Colonic mucosa (tissue), 4 donors: ENCODE data around the gene OSBPL6. TPM values are rescaled to one million over a fixed set of nuclear protein-coding genes. Genes with fewer than 3 reads are reported as not detected.

Experiments
- DNase-seq: peaks from one replicate; pipeline ENCODE4 v3.0.0-alpha.2; 2020
- H3K27ac ChIP-seq: fragments of 200-600 bp; one replicate; pipeline ENCODE4 v1.8.0; 2021
- H3K27me3 ChIP-seq: fragments of 200-600 bp; one replicate; pipeline ENCODE4 v1.8.0; 2021
- H3K36me3 ChIP-seq: fragments of 200-600 bp; one replicate; pipeline ENCODE4 v1.8.0; 2021
- H3K4me1 ChIP-seq: fragments of 200-600 bp; one replicate; pipeline ENCODE4 v1.8.0; 2021; ENCODE audit warnings: mild to moderate bottlenecking
- H3K4me3 ChIP-seq: fragments of 200-600 bp; one replicate; pipeline ENCODE4 v1.8.0; 2021
- H3K9ac ChIP-seq, 2 donors: one replicate each; pipeline ENCODE4 v1.7.0; 2013; ENCODE audit warnings: control low read depth in 2 of 2, low read depth in 2 of 2, low read length in 2 of 2
- H3K9me3 ChIP-seq: fragments of 200-600 bp; one replicate; pipeline ENCODE4 v1.8.0; 2021
- intact Hi-C: fragments of 100-400 bp; cut with DNase I; formaldehyde crosslinking; loops from one replicate; pipeline ENCODE4 v1.14.1; 2022
- total RNA-seq, 2 donors: library from RNA; stranded (reverse); fragmentation: NEBNext Ultra II Directional in 1 of 2; extraction: Animal tissue kit (Norgen Biotek cat#: 25700) in 1 of 2; gene quantifications; one replicate each; pipeline ENCODE4 v1.2.1, GENCODE V29; 2021
- TF ChIP-seq, protein P1 (sequence below): fragments of 200-600 bp; IDR thresholded peaks from one replicate; pipeline ENCODE4 v1.8.0; 2022; ENCODE audit warnings: antibody characterized with exemption, mild to moderate bottlenecking
- donor health status: healthy.
- donor health status: DM: no; HTN: no; CAD: no.
- donor health status: DM: no; HTN: no; CAD: no.

OSBPL6 gene
- total RNA-seq, 2 donors from 2014 or later = 0.58 to 0.72 TPM

DNA sequence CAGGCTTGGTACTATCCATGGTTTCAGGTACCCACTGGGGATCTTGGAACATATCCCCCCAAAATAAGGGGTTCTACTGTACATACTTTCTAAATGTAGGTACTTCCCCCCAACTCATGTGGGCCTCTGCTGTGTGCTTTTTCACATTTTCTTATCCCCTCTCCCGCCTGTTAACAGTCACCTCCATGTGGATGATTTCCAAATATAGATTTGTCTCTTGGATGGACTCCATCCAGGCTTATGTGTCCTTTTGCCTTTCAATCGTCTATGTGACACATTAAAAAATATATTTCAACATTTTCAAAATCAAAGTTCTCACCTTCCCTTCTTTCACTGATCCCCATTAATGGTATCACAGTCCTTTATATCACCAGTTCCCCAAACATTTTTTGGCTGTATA is 44.4 kb downstream of the OSBPL6 start:
- intact Hi-C loops = no loop called here
- no peaks in the 10 kb centered on the region for H3K9me3 ChIP-seq
- no peaks in the 10 kb centered on the region for H3K4me1 ChIP-seq
- TF ChIP-seq, protein P1, sequence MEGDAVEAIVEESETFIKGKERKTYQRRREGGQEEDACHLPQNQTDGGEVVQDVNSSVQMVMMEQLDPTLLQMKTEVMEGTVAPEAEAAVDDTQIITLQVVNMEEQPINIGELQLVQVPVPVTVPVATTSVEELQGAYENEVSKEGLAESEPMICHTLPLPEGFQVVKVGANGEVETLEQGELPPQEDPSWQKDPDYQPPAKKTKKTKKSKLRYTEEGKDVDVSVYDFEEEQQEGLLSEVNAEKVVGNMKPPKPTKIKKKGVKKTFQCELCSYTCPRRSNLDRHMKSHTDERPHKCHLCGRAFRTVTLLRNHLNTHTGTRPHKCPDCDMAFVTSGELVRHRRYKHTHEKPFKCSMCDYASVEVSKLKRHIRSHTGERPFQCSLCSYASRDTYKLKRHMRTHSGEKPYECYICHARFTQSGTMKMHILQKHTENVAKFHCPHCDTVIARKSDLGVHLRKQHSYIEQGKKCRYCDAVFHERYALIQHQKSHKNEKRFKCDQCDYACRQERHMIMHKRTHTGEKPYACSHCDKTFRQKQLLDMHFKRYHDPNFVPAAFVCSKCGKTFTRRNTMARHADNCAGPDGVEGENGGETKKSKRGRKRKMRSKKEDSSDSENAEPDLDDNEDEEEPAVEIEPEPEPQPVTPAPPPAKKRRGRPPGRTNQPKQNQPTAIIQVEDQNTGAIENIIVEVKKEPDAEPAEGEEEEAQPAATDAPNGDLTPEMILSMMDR = no peak
- no peaks in the 10 kb centered on the region for H3K36me3 ChIP-seq
- H3K27ac ChIP-seq = no peak overlapping the region
- no peak overlapping the region for H3K9ac ChIP-seq
- no peak overlapping the region for H3K4me3 ChIP-seq
- no peaks in the 10 kb centered on the region for H3K27me3 ChIP-seq
- DNase-seq = no peak

- H3K4me1 ChIP-seq = no peaks in the 10 kb centered on the region
- H3K9me3 ChIP-seq = no peaks in the 10 kb centered on the region
- intact Hi-C loops = no loop called here
- no peaks in the 10 kb centered on the region for H3K36me3 ChIP-seq
- no peak overlapping the region for H3K9ac ChIP-seq
- H3K4me3 ChIP-seq = no peak overlapping the region
- DNase-seq = peak; percentile 54
- TF ChIP-seq, protein P1 = no peak
- H3K27me3 ChIP-seq = no peaks in the 10 kb centered on the region
- no peak overlapping the region for H3K27ac ChIP-seq
Observed at GRCh38 chr2:178241844-178242551, 47.7 kb downstream of the OSBPL6 start.

- no peak for DNase-seq
- no peak overlapping the region for H3K27ac ChIP-seq
- TF ChIP-seq, protein P1 = no peak
- no peaks in the 10 kb centered on the region for H3K27me3 ChIP-seq
- H3K9ac ChIP-seq = no peak overlapping the region
- H3K4me1 ChIP-seq = no peaks in the 10 kb centered on the region
- no peaks in the 10 kb centered on the region for H3K36me3 ChIP-seq
- no peak overlapping the region for H3K4me3 ChIP-seq
- intact Hi-C loops = no loop called here
- no peaks in the 10 kb centered on the region for H3K9me3 ChIP-seq
Observed at GRCh38 chr2:178242552-178242883, 48.2 kb downstream of the OSBPL6 start.

- TF ChIP-seq, protein P1 = no peak
- H3K9ac ChIP-seq = no peak overlapping the region
- no peaks in the 10 kb centered on the region for H3K4me1 ChIP-seq
- H3K27ac ChIP-seq = no peak overlapping the region
- no peak overlapping the region for H3K4me3 ChIP-seq
- DNase-seq = no peak
- no peaks in the 10 kb centered on the region for H3K27me3 ChIP-seq
- intact Hi-C loops = no loop called here
- H3K36me3 ChIP-seq = no peaks in the 10 kb centered on the region
- no peaks in the 10 kb centered on the region for H3K9me3 ChIP-seq
Observed at GRCh38 chr2:178243961-178244360, 49.6 kb downstream of the OSBPL6 start.

- Histone ChIP-seq H3K4me1 (no peaks in the 10 kb centered on the region), H3K4me3 (no peak overlapping the region), H3K9ac (no peak overlapping the region), H3K27ac (no peak overlapping the region), H3K27me3 (no peaks in the 10 kb centered on the region), H3K36me3 (no peaks in the 10 kb centered on the region), H3K9me3 (no peaks in the 10 kb centered on the region)
- no peak for DNase-seq
- TF ChIP-seq, protein P1 = no peak
- intact Hi-C loops = no loop called here
Observed at GRCh38 chr2:178244777-178245176, 50.5 kb downstream of the OSBPL6 start.
